Small intestine (tissue), 16 donors: ENCODE measurements around the gene ADGRE2. TPM values are rescaled to one million over a fixed set of nuclear protein-coding genes. Genes with fewer than 3 reads are reported as not detected.
"Not testable (repeated sequence)": the region's sequence is repeated elsewhere in the genome, so short reads cannot be mapped to it uniquely, and the experiment has no call there.

ENCODE experiments used
- DNase-seq, 2 donors: peaks; one replicate each; pipeline versions ENCODE4 v3.0.0 to v3.0.0-alpha.2; 2013
- FAIRE-seq: peaks from 2 replicates; lab custom pipeline; 2012; peaks lifted over from hg19 to GRCh38; lab: Jason Lieb, UNC
- H3K27ac ChIP-seq, 3 donors: one replicate each; pipeline ENCODE4 v1.5.1; 2013; ENCODE audit warnings: low read length in 2 of 3, mild to moderate bottlenecking in 2 of 3, control low read depth in 1 of 3, inconsistent platforms in 1 of 3, low read depth in 1 of 3, moderate library complexity in 1 of 3
- H3K27me3 ChIP-seq, 3 donors: one replicate each; pipeline ENCODE4 v1.6.1; 2013; ENCODE audit warnings: low read length in 3 of 3, inconsistent platforms in 1 of 3; ENCODE audit not compliant: control insufficient read depth in 3 of 3, insufficient read depth in 3 of 3
- H3K36me3 ChIP-seq, 3 donors: one replicate each; pipeline ENCODE4 v1.6.1; 2013; ENCODE audit warnings: low read length in 3 of 3, inconsistent platforms in 1 of 3, low read depth in 1 of 3, mild to moderate bottlenecking in 1 of 3, moderate library complexity in 1 of 3; ENCODE audit not compliant: control insufficient read depth in 3 of 3, insufficient read depth in 2 of 3
- H3K4me1 ChIP-seq, 3 donors: one replicate each; pipeline ENCODE4 v1.6.1; 2013; ENCODE audit warnings: low read length in 2 of 3, inconsistent platforms in 1 of 3, low read depth in 1 of 3, mild to moderate bottlenecking in 1 of 3, moderate library complexity in 1 of 3; ENCODE audit not compliant: control insufficient read depth in 3 of 3, insufficient read depth in 2 of 3
- H3K4me3 ChIP-seq, 3 donors: one replicate each; pipeline ENCODE4 v1.5.1; 2013; ENCODE audit warnings: low read length in 3 of 3, control low read depth in 1 of 3, inconsistent platforms in 1 of 3, low read depth in 1 of 3, mild to moderate bottlenecking in 1 of 3, moderate library complexity in 1 of 3
- H3K9me3 ChIP-seq, 2 donors: one replicate each; pipeline ENCODE4 v1.6.1; 2013; ENCODE audit warnings: low read depth in 1 of 2, low read length in 1 of 2; ENCODE audit not compliant: control insufficient read depth in 2 of 2, insufficient read depth in 1 of 2
- WGBS, 3 donors: extraction: QIAGEN DNeasy Blood & Tissue Kit; methylation state at CpG; one replicate each; pipeline ENCODE4 v1.1.7; 2013; 5-methylcytosine and 5-hydroxymethylcytosine counted together
- long read RNA-seq, 10 donors: transcript quantifications; one replicate each; lab custom pipeline, GENCODE V29; 2026
- polyA plus RNA-seq, 4 donors: library from polyadenylated mRNA; stranded (reverse) in 3 of 4; unstranded in 1 of 4; fragments of 200-250 nt in 3 of 4; fragments of 120-200 nt in 1 of 4; gene quantifications; one replicate each; pipeline versions ENCODE4 v1.2.1 to v1.2.3, GENCODE V29; 2013
- donor health status: healthy with polysubstance abuse.
- donor health status: control.
- donor health status: control.
- donor health status: Bipolar disorder and iron deficiency.
- donor health status: healthy.

ADGRE2 gene
- 1 to 10 TPM in 1 of 4 donors, under 1 TPM in 3; 0.22 to 1.2 (median 0.58) TPM for polyA plus RNA-seq
- long read RNA-seq, donor 1 = 0 reads
- long read RNA-seq, donor 2 = 0 reads
- long read RNA-seq, donor 3 = 0 reads
- long read RNA-seq, donor 4 = 0 reads
- long read RNA-seq, donor 5 = 0 reads
- long read RNA-seq, donor 6 = 0 reads
- long read RNA-seq, donor 7 = 0 reads
- long read RNA-seq, donor 8 = 0 reads
- long read RNA-seq, donor 9 = 0 reads
- long read RNA-seq, donor 10 = 0 reads

DNA sequence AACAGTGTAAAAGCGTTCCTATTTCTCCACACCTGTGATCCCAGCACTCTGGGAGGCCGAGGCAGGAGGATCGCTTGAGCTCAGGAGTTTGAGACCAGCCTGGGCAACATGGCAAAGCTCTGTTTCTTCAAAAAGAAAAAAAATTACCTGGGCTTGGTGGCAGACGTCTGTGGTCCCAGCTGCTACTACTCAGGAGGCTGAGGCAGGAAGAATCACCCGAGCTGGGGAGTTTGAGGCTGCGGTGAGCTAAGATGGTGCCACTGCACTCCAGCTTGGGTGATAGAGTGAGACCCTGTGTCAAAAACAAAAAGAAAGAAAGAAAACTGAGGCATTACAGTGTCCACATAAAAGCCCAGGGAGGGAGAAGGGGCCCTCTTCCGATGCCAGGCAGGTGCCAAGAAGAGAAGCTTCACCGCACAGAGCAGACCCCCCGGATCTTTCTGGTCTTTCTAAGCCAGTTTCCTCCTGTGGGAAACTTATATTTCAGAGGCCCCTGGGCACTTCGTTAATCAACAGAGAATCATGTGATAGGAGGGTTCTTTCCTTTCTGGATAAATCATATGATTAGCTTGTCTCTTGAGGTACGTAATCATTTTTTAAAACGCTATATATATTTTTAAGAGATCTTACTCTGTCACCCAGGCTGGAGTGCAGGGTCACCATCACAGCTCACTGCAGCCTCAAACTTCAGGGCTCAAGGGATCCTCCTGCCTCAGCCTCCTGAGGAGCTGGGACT is at the start of gene ADGRE2:
TSS of gene ADGRE2 (minus strand) at position 451 of the 736 bp plus-strand sequence. CDS start 1,804 bp downstream, outside the sequence.
- not testable (repeated sequence) for H3K27ac ChIP-seq, H3K9me3 ChIP-seq, H3K4me3 ChIP-seq, H3K36me3 ChIP-seq, H3K27me3 ChIP-seq, DNase-seq, FAIRE-seq, H3K4me1 ChIP-seq
- 59 to 75% (median 67%) methylated on average over 11 to 12 of the region's 12 CpGs for WGBS, 3 donors

DNA sequence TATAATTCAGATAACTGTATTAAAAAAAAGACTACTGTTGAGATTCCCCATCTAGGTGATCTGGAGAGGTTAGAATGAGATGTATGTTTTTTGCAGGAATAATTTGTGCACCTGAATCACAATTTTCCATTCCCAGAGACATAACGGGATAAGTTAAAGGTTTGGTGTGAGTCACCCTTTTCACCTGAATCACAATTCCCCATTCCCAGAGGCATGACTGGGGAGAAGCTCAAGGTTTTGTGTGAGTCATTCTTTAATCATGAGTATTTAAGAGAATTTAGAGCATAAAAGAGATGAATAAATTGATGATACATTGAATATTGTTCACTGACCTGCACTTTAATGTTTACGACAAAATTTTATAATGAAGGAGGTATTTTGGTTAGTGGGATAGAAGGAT is 47.6 kb upstream of the ADGRE2 start:
- Histone ChIP-seq H3K9me3 (no peaks in the 10 kb centered on the region), H3K27ac (no peak overlapping the region), H3K4me3 (no peak overlapping the region), H3K4me1 (no peaks in the 10 kb centered on the region), H3K36me3 (no peaks in the 10 kb centered on the region), H3K27me3 (peaks cover 0 to 5% (median 0%) of the 10 kb centered on the region in 3 donors)
- 73 to 94% (median 81%) methylated on average over 2 of the region's 2 CpGs for WGBS, 3 donors
- no peak for FAIRE-seq
- no peak for DNase-seq

DNA sequence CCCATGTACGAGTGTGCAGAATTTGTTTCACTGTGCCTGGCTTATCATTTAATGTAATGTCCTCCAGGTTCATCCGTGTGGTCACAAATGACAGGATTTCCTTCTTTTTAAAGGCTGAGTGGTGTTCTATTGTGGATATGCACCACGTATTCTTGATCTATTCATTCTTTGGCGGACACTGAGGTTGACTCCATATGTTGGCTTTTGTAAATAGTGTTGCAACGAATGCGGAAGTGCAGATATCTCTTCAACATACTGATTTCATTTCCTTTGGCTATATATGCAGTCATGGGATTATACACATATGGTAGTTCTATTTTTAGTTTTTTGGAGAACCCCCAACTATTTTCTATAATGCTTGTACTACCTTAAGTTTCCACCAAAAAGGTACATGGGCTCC is 43.6 kb upstream of the ADGRE2 start:
- no peak for DNase-seq
- 57 to 65% (median 63%) methylated on average over 6 of the region's 6 CpGs for WGBS, 3 donors
- Histone ChIP-seq H3K36me3 (no peaks in the 10 kb centered on the region), H3K27ac (no peak overlapping the region), H3K27me3 (peaks cover 0 to 2% (median 0%) of the 10 kb centered on the region in 3 donors), H3K4me3 (no peak overlapping the region), H3K4me1 (no peaks in the 10 kb centered on the region), H3K9me3 (no peaks in the 10 kb centered on the region)
- FAIRE-seq = no peak

DNA sequence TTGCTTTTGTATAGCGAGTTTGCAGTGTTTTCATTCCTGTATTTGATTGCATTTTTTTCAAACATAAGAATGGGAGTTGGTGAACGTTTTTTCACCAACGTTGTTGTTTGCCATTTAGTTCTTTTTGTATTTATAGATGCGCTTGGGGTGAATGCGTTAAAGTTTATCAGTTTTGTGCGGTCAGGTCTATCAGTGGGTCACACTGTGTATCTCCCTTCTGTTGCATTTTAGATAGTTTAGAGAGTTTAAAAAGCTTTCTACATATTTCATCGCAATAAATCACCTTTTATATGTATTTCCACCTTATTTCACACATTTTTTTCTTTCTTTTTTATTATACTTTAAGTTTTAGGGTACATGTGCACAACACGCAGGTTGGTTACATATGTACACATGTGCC is 40.2 kb upstream of the ADGRE2 start:
- Histone ChIP-seq H3K27ac (no peak overlapping the region), H3K9me3 (no peaks in the 10 kb centered on the region), H3K27me3 (no peaks in the 10 kb centered on the region), H3K4me1 (no peaks in the 10 kb centered on the region), H3K4me3 (no peak overlapping the region), H3K36me3 (no peaks in the 10 kb centered on the region)
- DNase-seq (no peak), FAIRE-seq (no peak)
- 72 to 75% (median 73%) methylated on average over 8 of the region's 8 CpGs for WGBS, 3 donors

DNA sequence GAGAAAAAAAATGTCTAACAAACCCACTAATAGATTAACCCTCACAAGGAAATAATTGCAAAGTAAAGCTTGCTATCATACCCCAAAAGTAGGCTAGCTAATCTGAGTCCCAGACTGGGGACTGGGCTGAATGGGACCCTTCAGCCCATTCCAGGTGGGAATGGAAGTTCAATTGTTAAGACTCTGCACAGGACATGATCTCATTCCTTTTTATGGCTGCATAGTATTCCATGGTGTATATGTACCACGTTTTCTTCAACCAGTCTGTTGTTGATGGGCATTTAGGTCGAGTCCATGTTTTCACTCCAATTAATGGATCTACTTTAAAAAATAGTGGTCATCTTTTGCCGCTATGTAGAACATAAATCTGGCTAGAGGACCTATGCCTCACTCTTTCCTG is 38.7 kb upstream of the ADGRE2 start:
- Histone ChIP-seq H3K4me3 (no peak overlapping the region), H3K27ac (no peak overlapping the region), H3K27me3 (no peaks in the 10 kb centered on the region), H3K36me3 (no peaks in the 10 kb centered on the region), H3K4me1 (no peaks in the 10 kb centered on the region), H3K9me3 (no peaks in the 10 kb centered on the region)
- WGBS, 3 donors = 58 to 65% (median 63%) methylated on average over 3 of the region's 3 CpGs
- FAIRE-seq (no peak), DNase-seq (no peak)

DNA sequence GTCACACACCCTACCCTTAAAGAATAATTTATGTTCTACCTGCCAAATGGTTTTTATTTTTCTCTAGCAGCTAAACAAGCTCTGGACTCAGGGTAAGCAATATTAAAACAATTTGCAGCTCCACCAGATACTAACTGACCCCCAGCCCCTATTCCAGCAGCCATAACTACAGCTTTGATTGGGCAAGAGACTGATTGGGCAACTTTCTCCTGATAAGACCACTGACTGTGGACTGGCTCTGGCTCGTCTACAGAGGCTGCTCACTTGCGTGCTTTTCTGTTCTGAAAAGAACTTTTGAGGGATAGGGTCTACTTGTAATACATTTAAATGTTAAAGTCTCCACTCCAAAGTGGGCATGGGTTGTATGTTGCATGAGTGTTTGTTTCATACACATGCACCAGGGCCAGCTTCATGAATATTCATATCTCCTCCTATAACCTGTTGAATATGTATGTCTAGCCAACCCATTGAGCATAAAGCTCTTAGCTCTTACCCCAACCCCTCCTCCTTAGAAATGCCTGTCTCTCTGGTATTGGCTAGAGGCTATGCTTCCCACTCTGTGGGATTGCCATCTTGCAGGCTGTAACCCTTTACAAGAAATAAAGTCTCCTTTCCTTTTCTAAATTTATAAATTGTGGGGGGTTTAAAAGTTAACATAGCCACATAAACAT is 36.8 kb upstream of the ADGRE2 start:
- H3K27me3 ChIP-seq = no peaks in the 10 kb centered on the region
- DNase-seq (no peak), FAIRE-seq (no peak)
- 39 to 57% (median 49%) methylated on average over 2 of the region's 2 CpGs for WGBS, 3 donors
- no peaks in the 10 kb centered on the region for H3K4me1 ChIP-seq
- H3K9me3 ChIP-seq = no peaks in the 10 kb centered on the region
- no peak overlapping the region for H3K4me3 ChIP-seq
- no peaks in the 10 kb centered on the region for H3K36me3 ChIP-seq
- no peak overlapping the region for H3K27ac ChIP-seq

DNA sequence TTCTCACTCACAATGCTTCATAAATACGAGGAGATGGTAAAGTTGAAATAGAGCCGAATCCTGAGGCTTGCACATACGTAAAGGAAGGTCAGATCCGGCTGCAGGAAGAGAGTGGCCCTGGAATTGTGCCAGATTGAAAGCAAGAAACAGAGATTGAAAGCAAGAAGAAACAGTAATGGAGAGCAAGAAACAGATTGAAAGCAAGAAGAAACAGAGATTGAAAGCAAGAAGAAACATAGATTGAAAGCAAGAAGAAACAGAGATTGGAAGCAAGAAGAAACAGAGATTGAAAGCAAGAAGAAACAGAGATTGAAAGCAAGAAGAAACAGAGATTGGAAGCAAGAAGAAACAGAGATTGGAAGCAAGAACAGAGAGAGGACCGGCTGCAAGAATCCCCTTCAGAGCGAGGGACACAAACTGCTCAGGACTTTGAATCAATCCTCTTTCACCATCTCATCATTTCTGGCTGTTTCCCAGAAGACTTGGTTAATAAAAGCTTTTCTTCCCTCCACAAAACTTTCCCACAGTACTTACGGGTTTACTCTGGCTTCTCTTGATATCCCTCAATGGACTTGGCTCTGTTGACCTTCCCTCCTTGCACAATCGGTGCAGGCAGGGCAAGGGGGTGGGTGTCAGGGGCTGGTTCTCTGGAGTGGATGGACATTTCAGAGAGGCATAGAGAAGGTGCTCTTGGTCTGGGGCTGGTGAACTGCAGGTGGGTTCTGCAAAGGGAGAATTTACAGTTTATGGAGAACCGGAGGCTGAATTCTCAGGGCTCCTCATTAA is 31.1 kb upstream of the ADGRE2 start:
- peaks cover 0 to 2% (median 0%) of the 10 kb centered on the region in 3 donors for H3K27me3 ChIP-seq
- H3K27ac ChIP-seq = no peak overlapping the region
- FAIRE-seq = no peak
- no peaks in the 10 kb centered on the region for H3K9me3 ChIP-seq
- WGBS, 3 donors = 56 to 62% (median 60%) methylated on average over 9 of the region's 9 CpGs
- no peak overlapping the region for H3K4me3 ChIP-seq
- no peak for DNase-seq
- no peaks in the 10 kb centered on the region for H3K36me3 ChIP-seq
- H3K4me1 ChIP-seq = no peaks in the 10 kb centered on the region

DNA sequence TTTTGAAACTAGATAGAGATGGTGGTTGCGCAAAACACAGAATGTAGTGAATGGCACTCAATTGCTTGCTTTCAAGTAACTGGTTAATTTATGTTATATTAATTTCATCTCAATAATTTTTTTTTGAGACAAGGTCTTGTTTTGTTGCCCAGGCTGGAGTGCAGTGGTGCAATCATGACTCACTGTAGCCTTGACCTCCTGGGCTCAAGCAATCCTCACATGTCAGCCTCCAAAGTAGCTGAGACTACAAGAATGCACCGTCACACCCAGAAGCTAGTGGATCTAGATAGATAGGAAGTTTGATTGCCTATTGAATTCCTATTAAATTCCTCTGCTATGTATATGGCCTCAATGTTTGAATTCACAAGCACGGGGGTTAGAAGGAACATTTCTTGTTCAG is 26.4 kb upstream of the ADGRE2 start:
- Histone ChIP-seq H3K36me3 (no peaks in the 10 kb centered on the region), H3K27me3 (peaks cover 0 to 2% (median 0%) of the 10 kb centered on the region in 3 donors), H3K27ac (no peak overlapping the region), H3K4me3 (no peak overlapping the region), H3K4me1 (no peaks in the 10 kb centered on the region), H3K9me3 (no peaks in the 10 kb centered on the region)
- DNase-seq (no peak), FAIRE-seq (no peak)
- 67 to 87% (median 70%) methylated on average over 3 of the region's 3 CpGs for WGBS, 3 donors
